DND-41 (cell line): ENCODE measurements around the gene SGIP1.

Source experiments
- ATAC-seq: fragments of 200-7000 bp; cut with Tn5 transposase; 3 replicates; pipeline ENCODE4 v1.9.1; 2021; ENCODE audit warnings: low read depth; ENCODE audit not compliant: insufficient read depth
- DNase-seq: peaks from one replicate; pipeline ENCODE4 v3.0.0-alpha.2; 2020
- H2AFZ ChIP-seq: 2 replicates; pipeline ENCODE4 v1.6.0; 2012; ENCODE audit warnings: low read depth, low read length
- H3K27ac ChIP-seq: 2 replicates; pipeline ENCODE4 v1.5.1; 2012; ENCODE audit warnings: low read length, inconsistent platforms
- H3K27me3 ChIP-seq: fragments of 200-600 bp; sonication (generic); 2 replicates; pipeline ENCODE4 v1.6.0; 2012; ENCODE audit warnings: low read length, mild to moderate bottlenecking, inconsistent platforms; ENCODE audit not compliant: insufficient read depth, poor library complexity
- H3K36me3 ChIP-seq: 2 replicates; pipeline ENCODE4 v1.5.1; 2012; ENCODE audit warnings: low read length, inconsistent platforms; ENCODE audit not compliant: insufficient read depth
- H3K4me1 ChIP-seq: 2 replicates; pipeline ENCODE4 v1.5.1; 2012; ENCODE audit warnings: mild to moderate bottlenecking, low read length; ENCODE audit not compliant: insufficient read depth
- H3K4me2 ChIP-seq: 2 replicates; pipeline ENCODE4 v1.6.0; 2012; ENCODE audit warnings: mild to moderate bottlenecking, moderate library complexity, low read length, inconsistent platforms; ENCODE audit not compliant: insufficient read depth
- H3K4me3 ChIP-seq, 2 experiments: fragments of 200-600 bp in 1 of 2; shearing (Covaris generic) in 1 of 2; 2 replicates each; pipeline ENCODE4 v1.5.1; 2012 to 2016; ENCODE audit warnings: inconsistent platforms in 2 of 2, low read length in 2 of 2, mild to moderate bottlenecking in 2 of 2, low read depth in 1 of 2, moderate library complexity in 1 of 2
- H3K79me2 ChIP-seq: 2 replicates; pipeline ENCODE4 v1.6.0; 2012; ENCODE audit warnings: low read length, inconsistent platforms; ENCODE audit not compliant: insufficient read depth
- H3K9ac ChIP-seq: 2 replicates; pipeline ENCODE4 v1.6.0; 2012; ENCODE audit warnings: low read depth, mild to moderate bottlenecking, inconsistent platforms, low read length, moderate library complexity
- H3K9me3 ChIP-seq: 2 replicates; pipeline ENCODE4 v1.5.1; 2012; ENCODE audit warnings: low read length, moderate library complexity, mild to moderate bottlenecking, inconsistent platforms; ENCODE audit not compliant: insufficient read depth, severe bottlenecking
- H4K20me1 ChIP-seq: 2 replicates; pipeline ENCODE4 v1.6.0; 2012; ENCODE audit warnings: low read length; ENCODE audit not compliant: insufficient read depth
- EZH2 ChIP-seq: IDR thresholded peaks from 3 replicates; pipeline ENCODE4 v1.6.1; 2012; ENCODE audit warnings: borderline replicate concordance, low read depth, mild to moderate bottlenecking, moderate library complexity, low read length, inconsistent platforms; ENCODE audit not compliant: severe bottlenecking
- TF ChIP-seq, protein P1 (sequence below): IDR thresholded peaks from 2 replicates; pipeline ENCODE4 v1.5.1; 2012; ENCODE audit warnings: borderline replicate concordance, low read length, moderate library complexity, mild to moderate bottlenecking; ENCODE audit not compliant: poor library complexity, severe bottlenecking; ENCODE audit errors: extremely low read depth

The SGIP1 gene

DNA sequence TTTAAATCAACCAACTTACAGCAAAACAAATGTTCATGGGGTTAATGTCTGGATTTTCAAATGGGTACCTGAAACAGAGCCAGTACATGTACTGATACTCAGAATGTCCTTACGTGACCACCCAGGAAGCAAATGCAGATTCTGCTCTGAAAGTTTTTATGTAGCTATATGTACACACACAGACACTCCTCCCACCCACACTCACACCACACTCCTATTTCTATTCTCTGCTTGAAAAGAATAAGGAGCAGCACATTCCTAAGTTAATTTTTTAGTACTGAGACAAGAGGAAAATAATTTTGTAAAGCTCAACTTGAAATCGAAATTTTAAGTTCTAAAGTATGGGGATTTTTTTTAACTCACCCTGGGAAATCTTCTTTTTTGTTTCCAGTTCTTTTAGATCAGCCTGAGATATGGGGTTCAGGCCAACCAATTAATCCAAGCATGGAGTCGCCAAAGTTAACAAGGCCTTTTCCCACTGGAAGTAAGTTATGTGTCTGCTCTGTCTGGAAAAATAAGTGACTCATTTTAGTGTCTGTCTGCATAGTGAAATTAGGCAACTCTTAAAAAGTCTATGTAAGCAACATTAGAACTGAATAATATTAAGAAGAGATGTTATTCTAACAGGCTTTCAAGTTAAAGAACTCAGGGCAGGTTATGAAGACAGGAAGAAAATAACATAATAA lies 142.8 kb downstream of the SGIP1 start:
- no peak for DNase-seq
- H3K4me3 ChIP-seq: no peak overlapping the region
- no peak overlapping the region for H3K4me2 ChIP-seq
- no peak for ATAC-seq
- H3K79me2 ChIP-seq: no peaks in the 10 kb centered on the region
- H2AFZ ChIP-seq: no peak overlapping the region
- H3K4me1 ChIP-seq: peaks cover 4% of the 10 kb centered on the region; the same call in 1 of the 2 replicates
- TF ChIP-seq EZH2: no peak
- TF ChIP-seq, protein P1, sequence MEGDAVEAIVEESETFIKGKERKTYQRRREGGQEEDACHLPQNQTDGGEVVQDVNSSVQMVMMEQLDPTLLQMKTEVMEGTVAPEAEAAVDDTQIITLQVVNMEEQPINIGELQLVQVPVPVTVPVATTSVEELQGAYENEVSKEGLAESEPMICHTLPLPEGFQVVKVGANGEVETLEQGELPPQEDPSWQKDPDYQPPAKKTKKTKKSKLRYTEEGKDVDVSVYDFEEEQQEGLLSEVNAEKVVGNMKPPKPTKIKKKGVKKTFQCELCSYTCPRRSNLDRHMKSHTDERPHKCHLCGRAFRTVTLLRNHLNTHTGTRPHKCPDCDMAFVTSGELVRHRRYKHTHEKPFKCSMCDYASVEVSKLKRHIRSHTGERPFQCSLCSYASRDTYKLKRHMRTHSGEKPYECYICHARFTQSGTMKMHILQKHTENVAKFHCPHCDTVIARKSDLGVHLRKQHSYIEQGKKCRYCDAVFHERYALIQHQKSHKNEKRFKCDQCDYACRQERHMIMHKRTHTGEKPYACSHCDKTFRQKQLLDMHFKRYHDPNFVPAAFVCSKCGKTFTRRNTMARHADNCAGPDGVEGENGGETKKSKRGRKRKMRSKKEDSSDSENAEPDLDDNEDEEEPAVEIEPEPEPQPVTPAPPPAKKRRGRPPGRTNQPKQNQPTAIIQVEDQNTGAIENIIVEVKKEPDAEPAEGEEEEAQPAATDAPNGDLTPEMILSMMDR: no peak
- no peak overlapping the region for H3K27ac ChIP-seq
- no peaks in the 10 kb centered on the region for H4K20me1 ChIP-seq
- peaks cover 6% of the 10 kb centered on the region for H3K27me3 ChIP-seq
- no peaks in the 10 kb centered on the region for H3K36me3 ChIP-seq
- no peaks in the 10 kb centered on the region for H3K9me3 ChIP-seq
- H3K9ac ChIP-seq: no peak overlapping the region

DNA sequence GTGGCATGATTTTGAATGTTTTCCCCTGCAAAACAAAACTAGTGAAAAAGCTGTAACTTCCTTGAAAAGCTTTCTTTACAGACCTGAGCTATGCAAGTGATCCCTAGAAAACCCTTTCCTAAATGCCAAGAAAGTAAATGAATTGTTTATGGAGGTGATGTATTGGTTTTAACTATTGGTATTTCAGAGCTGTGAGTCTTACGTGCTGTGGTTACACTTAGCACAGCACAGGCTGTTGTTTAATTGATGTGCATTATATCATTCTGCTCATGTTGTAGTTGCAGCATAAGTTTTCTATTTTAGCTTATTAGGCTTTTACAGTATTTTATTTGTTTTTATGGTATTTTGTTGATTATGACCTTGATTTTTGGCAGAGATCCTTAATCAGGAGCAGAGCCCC lies 144.2 kb downstream of the SGIP1 start:
- DNase-seq (no peak), ATAC-seq (no peak)
- no peak overlapping the region for H2AFZ ChIP-seq
- H3K27me3 ChIP-seq: peaks cover 3% of the 10 kb centered on the region
- TF ChIP-seq, protein P1: no peak
- no peak for TF ChIP-seq EZH2
- H3K79me2 ChIP-seq: no peaks in the 10 kb centered on the region
- H3K27ac ChIP-seq: no peak overlapping the region
- peaks cover 4% of the 10 kb centered on the region; the same call in 1 of the 2 replicates for H3K4me1 ChIP-seq
- H3K9ac ChIP-seq: no peak overlapping the region
- H3K4me2 ChIP-seq: no peak overlapping the region
- no peaks in the 10 kb centered on the region for H3K9me3 ChIP-seq
- no peak overlapping the region for H3K4me3 ChIP-seq
- no peaks in the 10 kb centered on the region for H3K36me3 ChIP-seq
- H4K20me1 ChIP-seq: no peaks in the 10 kb centered on the region

DNA sequence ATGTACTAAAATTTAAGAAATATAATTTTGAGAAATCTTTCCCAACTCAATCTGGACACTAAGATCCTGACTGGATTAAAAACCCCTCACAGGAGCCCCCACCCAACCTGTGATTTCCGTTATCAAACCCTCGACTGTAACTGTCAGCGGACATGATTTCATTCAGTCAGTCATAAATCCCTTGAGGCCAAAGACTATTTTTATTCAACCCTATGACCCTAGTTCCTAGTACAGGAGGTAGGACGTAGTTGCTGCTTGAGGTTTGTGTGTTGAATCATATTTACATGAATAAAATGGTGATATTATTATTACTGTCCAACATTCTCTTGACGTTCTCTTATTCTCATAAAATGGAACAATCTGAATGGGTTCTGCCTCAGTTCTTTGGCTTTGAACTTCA lies 145.2 kb downstream of the SGIP1 start:
- Histone ChIP-seq H3K4me2 (no peak overlapping the region), H3K79me2 (no peaks in the 10 kb centered on the region), H4K20me1 (no peaks in the 10 kb centered on the region), H3K4me3 (no peak overlapping the region), H2AFZ (no peak overlapping the region), H3K9ac (no peak overlapping the region), H3K27me3 (peaks cover 3% of the 10 kb centered on the region), H3K4me1 (peaks cover 5% of the 10 kb centered on the region; the same call in 1 of the 2 replicates), H3K9me3 (no peaks in the 10 kb centered on the region), H3K36me3 (no peaks in the 10 kb centered on the region), H3K27ac (no peak overlapping the region)
- DNase-seq: no peak
- TF ChIP-seq EZH2: no peak
- TF ChIP-seq, protein P1: no peak
- ATAC-seq: no peak
